Spleen (tissue), 11 donors: ENCODE results near the gene CRLF1. TPM values are rescaled to one million over a fixed set of nuclear protein-coding genes. Genes with fewer than 3 reads are reported as not detected.

ENCODE experiments used
- DNase-seq: peaks from one replicate; pipeline ENCODE4 v3.0.0-alpha.2; 2020
- H3K27ac ChIP-seq, 8 donors: fragments of 200-600 bp; sonication (generic) in 7 of 8; 1 replicate in 4 of 8; 2 replicates in 4 of 8; pipeline versions ENCODE4 v1.5.0 to v1.8.0; 2016 to 2021; ENCODE audit warnings: inconsistent platforms in 4 of 8, mild to moderate bottlenecking in 4 of 8, moderate library complexity in 1 of 8
- H3K27me3 ChIP-seq, 7 donors: fragments of 200-600 bp; sonication (generic) in 6 of 7; replicated peaks in 1 of 7; 1 replicate in 4 of 7; 2 replicates in 3 of 7; pipeline versions ENCODE4 v1.5.0 to v1.8.0; 2016 to 2021; ENCODE audit warnings: inconsistent platforms in 3 of 7, mild to moderate bottlenecking in 1 of 7
- H3K36me3 ChIP-seq, 6 donors: fragments of 200-600 bp; sonication (generic) in 5 of 6; 1 replicate in 4 of 6; 2 replicates in 2 of 6; pipeline versions ENCODE4 v1.5.0 to v1.8.0; 2016 to 2021; ENCODE audit warnings: inconsistent platforms in 2 of 6
- H3K4me1 ChIP-seq, 6 donors: fragments of 200-600 bp; sonication (generic) in 5 of 6; 1 replicate in 3 of 6; 2 replicates in 3 of 6; pipeline versions ENCODE4 v1.5.0 to v1.8.0; 2016 to 2021; ENCODE audit warnings: inconsistent platforms in 3 of 6
- H3K4me3 ChIP-seq, 8 donors: fragments of 200-600 bp; sonication (generic) in 7 of 8; 1 replicate in 4 of 8; 2 replicates in 4 of 8; pipeline versions ENCODE4 v1.5.0 to v1.8.0; 2016 to 2021; ENCODE audit warnings: inconsistent platforms in 4 of 8, mild to moderate bottlenecking in 4 of 8, moderate library complexity in 2 of 8
- H3K9me3 ChIP-seq, 8 donors: fragments of 200-600 bp; sonication (generic) in 7 of 8; 1 replicate in 4 of 8; 2 replicates in 4 of 8; pipeline versions ENCODE4 v1.5.0 to v1.8.0; 2016 to 2021; ENCODE audit warnings: inconsistent platforms in 4 of 8
- CTCF ChIP-seq, 11 experiments: fragments of 200-600 bp in 7 of 11; fragments of 450-650 bp in 4 of 11; sonication (generic) in 4 of 11; IDR thresholded peaks in 8 of 11; conservative IDR thresholded peaks in 3 of 11; 1 replicate in 7 of 11; 2 replicates in 4 of 11; pipeline versions ENCODE4 v1.4.0 to v1.8.0; 2016 to 2021; ENCODE audit warnings: antibody characterized with exemption in 11 of 11, inconsistent platforms in 4 of 11, mild to moderate bottlenecking in 1 of 11
- POLR2A ChIP-seq, 3 donors: fragments of 450-650 bp; IDR thresholded peaks; one replicate each; pipeline ENCODE4 v1.5.1; 2017; ENCODE audit warnings: antibody characterized with exemption in 3 of 3, mild to moderate bottlenecking in 1 of 3
- POLR2AphosphoS5 ChIP-seq, 3 donors: sonication (generic); formaldehyde crosslinking; IDR thresholded peaks; one replicate each; pipeline ENCODE4 v1.5.1; 2017; ENCODE audit warnings: antibody characterized with exemption in 3 of 3
- WGBS, 5 donors: extraction: QIAGEN DNeasy Blood & Tissue Kit in 3 of 5; methylation state at CpG; one replicate each; pipeline versions ENCODE4 v1.1.5 to v1.1.7; 2013 to 2018; 5-methylcytosine and 5-hydroxymethylcytosine counted together
- intact Hi-C: fragments of 100-400 bp; cut with DNase I; formaldehyde crosslinking; loops from one replicate; pipeline ENCODE4 v1.15.0; 2023; ENCODE audit warnings: low total_unique reads
- polyA plus RNA-seq, 3 donors: library from polyadenylated mRNA; stranded (reverse); fragments of 200-250 nt; gene quantifications; one replicate each; pipeline ENCODE4 v1.2.1, GENCODE V29; 2013
- total RNA-seq, 7 donors: library from RNA; depleted of rRNA in 3 of 7; stranded (reverse); fragments of >200 nt in 3 of 7; fragmentation: NEBNext Ultra II Directional in 4 of 7; extraction: Animal tissue kit (Norgen Biotek cat#: 25700) in 4 of 7; gene quantifications; one replicate each; pipeline versions ENCODE4 v1.1.0 to v1.2.1, GENCODE V29; 2016 to 2021
- donor health status: healthy with polysubstance abuse.
- donor health status: DM: no; HTN: no; CAD: no; lungs with moderate emphysema.
- donor health status: DM: no; HTN: no; CAD: no.
- donor health status: Bipolar disorder and iron deficiency.
- donor health status: healthy.
- donor health status: DM: no; HTN: no; CAD: no.
- donor health status: DM: yes; HTN: yes; CAD: no.

CRLF1 gene
- total and polyA plus RNA-seq, 10 donors: 0.20 to 8.0 (median 2.6) TPM; not detected in 1

- whole genome bisulfite sequencing, 5 donors: 85 to 100% (median 94%) methylated on average over 1 of the region's 1 CpG
- Histone ChIP-seq H3K4me3 (no peak overlapping the region), H3K27ac (no peak overlapping the region), H3K27me3 (no peaks in the 10 kb centered on the region), H3K36me3 (no peaks in the 10 kb centered on the region), H3K4me1 (peaks cover 21 to 65% (median 53%) of the 10 kb centered on the region in 6 donors), H3K9me3 (no peaks in the 10 kb centered on the region)
- intact Hi-C loops: no loop called here
- TF ChIP-seq POLR2A (IDR thresholded peaks at IDR 0.05) (no peak), POLR2AphosphoS5 (IDR thresholded peaks at IDR 0.05) (no peak), CTCF (IDR thresholded peaks at IDR 0.05 in 8 of 11, conservative IDR thresholded peaks at IDR 0.05 in 3 of 11) (no peak)
- DNase-seq: no peak
Observed at GRCh38 chr19:18647371-18647767, 40.8 kb upstream of the CRLF1 start.

DNA sequence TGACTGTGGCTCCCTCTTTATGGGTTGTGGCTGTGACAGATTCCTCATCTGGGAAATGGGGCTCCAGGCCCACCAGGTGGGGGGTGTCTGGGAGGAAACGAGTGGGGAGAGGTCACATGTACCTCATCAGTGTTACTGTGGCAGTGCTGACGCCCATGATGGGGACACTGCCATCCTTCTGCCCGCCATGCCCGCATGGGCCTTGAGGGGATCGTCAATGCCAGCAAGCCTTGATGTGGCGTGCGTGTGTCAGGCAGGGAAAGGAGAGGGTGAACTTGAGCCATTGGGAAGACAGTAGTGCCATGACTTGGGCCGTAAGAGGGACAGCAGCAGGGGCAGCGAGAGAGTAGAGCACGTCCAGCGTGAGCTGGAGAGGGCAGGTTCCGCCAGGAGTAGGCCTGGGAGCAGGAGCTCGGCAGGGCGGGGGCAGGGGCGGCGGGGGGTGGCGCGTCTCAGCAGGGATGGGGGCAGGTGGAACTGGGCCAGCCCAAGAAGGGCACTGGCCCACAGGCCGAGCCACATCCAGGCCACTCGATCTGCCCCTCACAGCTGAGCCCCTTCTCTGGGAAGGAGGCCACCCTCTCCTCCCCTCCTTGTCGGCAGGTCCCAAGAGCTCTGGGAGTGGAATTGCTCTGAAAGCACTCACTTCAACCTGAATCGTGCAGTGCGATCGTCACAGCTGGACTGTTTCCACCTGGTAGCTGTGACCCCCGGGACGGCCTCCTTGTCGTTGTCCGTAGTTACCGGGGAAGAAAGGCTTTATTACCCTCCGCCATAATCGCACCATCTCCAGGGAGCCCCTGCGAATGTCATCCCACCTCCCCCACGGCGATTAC is 40.2 kb upstream of the CRLF1 start:
- Histone ChIP-seq H3K27ac (no peak overlapping the region), H3K27me3 (no peaks in the 10 kb centered on the region), H3K36me3 (no peaks in the 10 kb centered on the region), H3K4me3 (no peak overlapping the region), H3K4me1 (peaks cover 21 to 61% (median 51%) of the 10 kb centered on the region in 6 donors), H3K9me3 (no peaks in the 10 kb centered on the region)
- DNase-seq: no peak
- 94 to 97% (median 94%) methylated on average over 25 to 34 of the region's 34 CpGs for WGBS, 5 donors
- intact Hi-C loops: no loop called here
- TF ChIP-seq POLR2AphosphoS5 (IDR thresholded peaks at IDR 0.05) (no peak), CTCF (IDR thresholded peaks at IDR 0.05 in 8 of 11, conservative IDR thresholded peaks at IDR 0.05 in 3 of 11) (no peak), POLR2A (IDR thresholded peaks at IDR 0.05) (no peak)

DNA sequence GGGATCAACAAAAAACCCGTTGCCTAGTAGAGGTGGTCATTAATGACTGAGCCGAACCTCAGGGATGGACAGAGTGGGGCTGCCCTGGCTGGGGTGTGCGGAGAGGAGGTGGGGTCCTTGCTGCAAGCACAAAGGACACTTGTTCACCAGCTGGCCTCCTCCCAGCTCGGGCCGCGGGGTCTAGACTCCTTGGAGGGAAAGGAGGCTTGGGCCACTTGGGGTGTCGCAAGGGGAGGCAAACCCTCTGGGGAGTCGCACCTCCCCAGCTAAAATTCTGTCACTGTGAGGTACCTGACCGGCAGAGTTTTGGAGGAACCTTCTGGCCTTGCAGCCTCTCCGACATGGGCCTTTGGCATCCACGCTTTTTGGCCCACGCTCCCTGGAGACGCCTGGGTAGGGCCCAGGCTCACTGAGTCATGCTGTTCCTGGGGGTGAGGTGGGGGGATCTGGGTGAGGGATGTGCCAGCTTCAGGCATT is 38.5 kb upstream of the CRLF1 start:
- TF ChIP-seq POLR2AphosphoS5 (IDR thresholded peaks at IDR 0.05): no peak
- no peak for TF ChIP-seq POLR2A (IDR thresholded peaks at IDR 0.05)
- TF ChIP-seq CTCF (IDR thresholded peaks at IDR 0.05 in 8 of 11, conservative IDR thresholded peaks at IDR 0.05 in 3 of 11): no peak
- Histone ChIP-seq H3K9me3 (no peaks in the 10 kb centered on the region), H3K4me3 (no peak overlapping the region), H3K36me3 (peaks cover 0 to 8% (median 0%) of the 10 kb centered on the region in 6 donors), H3K27ac (no peak overlapping the region), H3K4me1 (peaks cover 14 to 45% (median 36%) of the 10 kb centered on the region in 6 donors), H3K27me3 (no peaks in the 10 kb centered on the region)
- intact Hi-C loops: no loop called here
- 71 to 84% (median 76%) methylated on average over 11 to 13 of the region's 13 CpGs for WGBS, 5 donors
- DNase-seq: no peak
